Kidney (tissue), 14 donors: ENCODE results near the gene EIF1AD. TPM values are rescaled to one million over a fixed set of nuclear protein-coding genes. Genes with fewer than 3 reads are reported as not detected.

Experiments
- DNase-seq, 5 donors: peaks; one replicate each; pipeline ENCODE4 v3.0.0-alpha.2; 2013 to 2020
- FAIRE-seq: peaks from 2 replicates; lab custom pipeline; 2012; peaks lifted over from hg19 to GRCh38; lab: Jason Lieb, UNC
- H3K27ac ChIP-seq, 2 donors: one replicate each; pipeline ENCODE4 v1.7.0; 2013; ENCODE audit warnings: low read depth in 2 of 2, low read length in 2 of 2, inconsistent platforms in 1 of 2
- H3K27me3 ChIP-seq: one replicate; pipeline ENCODE4 v1.7.1; 2013; ENCODE audit warnings: low read length, inconsistent platforms; ENCODE audit not compliant: control insufficient read depth, insufficient read depth
- H3K36me3 ChIP-seq, 3 donors: one replicate each; pipeline versions ENCODE4 v1.7.0 to v1.7.1; 2013; ENCODE audit warnings: low read length in 3 of 3, control low read depth in 1 of 3, inconsistent platforms in 1 of 3; ENCODE audit not compliant: insufficient read depth in 3 of 3, control insufficient read depth in 2 of 3
- H3K4me1 ChIP-seq, 3 donors: one replicate each; pipeline versions ENCODE4 v1.7.0 to v1.7.1; 2013; ENCODE audit warnings: low read length in 3 of 3, inconsistent platforms in 1 of 3, low read depth in 1 of 3; ENCODE audit not compliant: control insufficient read depth in 2 of 3, insufficient read depth in 2 of 3
- H3K4me3 ChIP-seq, 3 donors: one replicate each; pipeline versions ENCODE4 v1.7.0 to v1.8.1; 2013; ENCODE audit warnings: low read length in 3 of 3, control low read depth in 1 of 3, inconsistent platforms in 1 of 3
- H3K9ac ChIP-seq, 3 donors: one replicate each; pipeline versions ENCODE4 v1.7.0 to v1.7.1; 2013; ENCODE audit warnings: low read length in 3 of 3, control low read depth in 1 of 3, inconsistent platforms in 1 of 3
- H3K9me3 ChIP-seq, 3 donors: one replicate each; pipeline versions ENCODE4 v1.7.0 to v1.7.1; 2013; ENCODE audit warnings: low read length in 3 of 3, control low read depth in 1 of 3, inconsistent platforms in 1 of 3; ENCODE audit not compliant: control insufficient read depth in 2 of 3, insufficient read depth in 1 of 3
- intact Hi-C: fragments of 100-400 bp; cut with DNase I; formaldehyde crosslinking; loops from one replicate; pipeline ENCODE4 v1.11.1; 2022
- polyA plus RNA-seq: library from polyadenylated mRNA; stranded (reverse); fragments of 350-450 nt; fragmentation: Illumina TruSeq; extraction: RNeasy Lipid Tissue Mini Kit (QIAGEN cat#74804); gene quantifications from one replicate; pipeline ENCODE4 v1.2.3, GENCODE V29; 2014; ENCODE audit warnings: low read depth, low replicate concordance; ENCODE audit not compliant: insufficient read depth
- total RNA-seq: library from RNA; stranded (reverse); fragmentation: NEBNext Ultra II Directional; extraction: Animal tissue kit (Norgen Biotek cat#: 25700); gene quantifications from one replicate; pipeline ENCODE4 v1.2.1, GENCODE V29; 2021
- TF ChIP-seq, protein P1 (sequence below): IDR thresholded peaks from 3 replicates; pipeline ENCODE4 v1.5.1; 2012; ENCODE audit warnings: mild to moderate bottlenecking, moderate library complexity, borderline replicate concordance; ENCODE audit not compliant: insufficient read depth; ENCODE audit errors: extremely low read depth
- donor health status: control.
- donor health status: control.
- donor health status: control.
- donor health status: control.
- donor health status: control.
- donor health status: DM: yes; HTN: yes; CAD: no.
- donor health status: Normal renal cell carcinoma (clear cell type).

The EIF1AD gene
- total and polyA plus RNA-seq, 2 donors from 2014 or later = 17.7 to 37.5 TPM

GRCh38 chr11:65988791-65989592 lies 13.0 kb downstream of the EIF1AD start:
- TF ChIP-seq, protein P1, sequence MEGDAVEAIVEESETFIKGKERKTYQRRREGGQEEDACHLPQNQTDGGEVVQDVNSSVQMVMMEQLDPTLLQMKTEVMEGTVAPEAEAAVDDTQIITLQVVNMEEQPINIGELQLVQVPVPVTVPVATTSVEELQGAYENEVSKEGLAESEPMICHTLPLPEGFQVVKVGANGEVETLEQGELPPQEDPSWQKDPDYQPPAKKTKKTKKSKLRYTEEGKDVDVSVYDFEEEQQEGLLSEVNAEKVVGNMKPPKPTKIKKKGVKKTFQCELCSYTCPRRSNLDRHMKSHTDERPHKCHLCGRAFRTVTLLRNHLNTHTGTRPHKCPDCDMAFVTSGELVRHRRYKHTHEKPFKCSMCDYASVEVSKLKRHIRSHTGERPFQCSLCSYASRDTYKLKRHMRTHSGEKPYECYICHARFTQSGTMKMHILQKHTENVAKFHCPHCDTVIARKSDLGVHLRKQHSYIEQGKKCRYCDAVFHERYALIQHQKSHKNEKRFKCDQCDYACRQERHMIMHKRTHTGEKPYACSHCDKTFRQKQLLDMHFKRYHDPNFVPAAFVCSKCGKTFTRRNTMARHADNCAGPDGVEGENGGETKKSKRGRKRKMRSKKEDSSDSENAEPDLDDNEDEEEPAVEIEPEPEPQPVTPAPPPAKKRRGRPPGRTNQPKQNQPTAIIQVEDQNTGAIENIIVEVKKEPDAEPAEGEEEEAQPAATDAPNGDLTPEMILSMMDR = peak; percentile 99
- H3K9ac ChIP-seq = no peak overlapping the region
- H3K36me3 ChIP-seq = no peaks in the 10 kb centered on the region
- no peaks in the 10 kb centered on the region for H3K9me3 ChIP-seq
- DNase-seq (peak; percentile 77 to 97 (median 95)), FAIRE-seq (peak; percentile 97)
- no peaks in the 10 kb centered on the region for H3K27me3 ChIP-seq
- no peak overlapping the region for H3K27ac ChIP-seq
- H3K4me3 ChIP-seq = no peak overlapping the region
- H3K4me1 ChIP-seq = no peaks in the 10 kb centered on the region
- intact Hi-C loops = loop anchor here (10.0 kb wide), 1 partner anchor 104 kb away; the partner anchor contains the start of gene FIBP

DNA sequence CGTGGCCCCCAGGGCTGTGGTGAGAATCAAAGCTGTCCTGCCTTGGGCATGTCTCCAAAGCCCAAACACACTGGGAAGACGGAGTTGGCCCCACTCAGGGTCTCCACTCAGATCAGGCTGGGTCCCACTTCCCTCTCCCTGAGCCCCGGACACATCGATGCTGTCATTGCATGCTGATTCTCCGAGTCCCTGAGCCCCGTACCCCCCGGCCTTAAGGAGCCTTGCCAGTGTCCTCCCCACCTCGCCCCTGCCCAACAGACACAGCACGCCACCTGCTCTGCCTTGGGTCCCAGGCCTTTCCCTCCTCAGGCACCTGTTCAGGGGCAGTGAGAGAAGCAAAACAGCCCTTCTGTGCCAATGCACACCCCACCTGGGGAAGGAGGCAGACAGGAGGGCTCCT lies 14.6 kb downstream of the EIF1AD start:
- no peaks in the 10 kb centered on the region for H3K27me3 ChIP-seq
- H3K27ac ChIP-seq = no peak overlapping the region
- intact Hi-C loops = loop anchor here (10.0 kb wide), 1 partner anchor 103 kb away; the partner anchor contains the start of gene FIBP
- TF ChIP-seq, protein P1 = no peak
- peak in 1 of 5 donors; percentile 66 for DNase-seq
- no peak overlapping the region for H3K4me3 ChIP-seq
- H3K4me1 ChIP-seq = no peaks in the 10 kb centered on the region
- no peak for FAIRE-seq
- H3K9me3 ChIP-seq = no peaks in the 10 kb centered on the region
- H3K36me3 ChIP-seq = no peaks in the 10 kb centered on the region
- H3K9ac ChIP-seq = no peak overlapping the region

DNA sequence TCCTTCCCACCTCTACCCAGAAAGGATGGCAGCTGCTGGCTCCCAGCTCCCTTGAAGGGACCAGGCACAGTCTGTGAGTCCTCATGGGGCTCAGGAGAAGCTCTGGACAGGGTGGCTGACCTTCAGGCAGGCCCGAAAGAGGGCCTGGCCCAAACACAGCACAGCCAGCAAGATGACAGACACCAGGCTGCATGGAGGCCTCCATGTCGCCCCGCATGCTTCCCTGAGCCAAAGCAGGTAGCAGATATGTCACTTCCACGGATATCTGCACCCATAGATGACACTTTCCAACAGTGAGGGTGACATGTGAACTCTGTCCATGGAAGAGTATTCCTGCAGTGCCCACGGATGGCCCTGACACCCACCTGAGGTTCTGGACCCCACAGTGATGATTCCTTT lies 18.4 kb downstream of the EIF1AD start:
- H3K9me3 ChIP-seq = no peaks in the 10 kb centered on the region
- peaks cover 0 to 8% (median 0%) of the 10 kb centered on the region in 3 donors for H3K36me3 ChIP-seq
- H3K4me1 ChIP-seq = no peaks in the 10 kb centered on the region
- TF ChIP-seq, protein P1 = no peak
- no peaks in the 10 kb centered on the region for H3K27me3 ChIP-seq
- FAIRE-seq = no peak
- intact Hi-C loops = loop anchor here (10.0 kb wide), 1 partner anchor 99 kb away; the partner anchor contains the start of gene FIBP
- no peak overlapping the region for H3K27ac ChIP-seq
- no peak overlapping the region for H3K9ac ChIP-seq
- DNase-seq = peak in 1 of 5 donors; percentile 33
- H3K4me3 ChIP-seq = no peak overlapping the region
